HG02981 (cell line): ENCODE results near the gene LGALS9.

ENCODE experiments used
- ATAC-seq: cut with Tn5 transposase; IDR thresholded peaks from one replicate; pipeline ENCODE4 v1.9.1; 2021; ENCODE audit warnings: mild to moderate bottlenecking, moderate library complexity; ENCODE audit not compliant: unreplicated experiment

Gene LGALS9

GRCh38 chr17:27602721-27603420 is 28.1 kb upstream of the LGALS9 start:
- no peak for ATAC-seq

- ATAC-seq = no peak
Measured at GRCh38 chr17:27603421-27603770, 27.6 kb upstream of the LGALS9 start.

GRCh38 chr17:27603880-27604794 is 26.9 kb upstream of the LGALS9 start:
- no peak for ATAC-seq

- no peak for ATAC-seq
Measured at GRCh38 chr17:27605409-27605808, 25.6 kb upstream of the LGALS9 start.

- no peak for ATAC-seq
Measured at GRCh38 chr17:27607521-27608091, 23.4 kb upstream of the LGALS9 start.

GRCh38 chr17:27608328-27609230 is 22.4 kb upstream of the LGALS9 start:
- ATAC-seq = no peak

GRCh38 chr17:27609611-27610303 is 21.2 kb upstream of the LGALS9 start:
- ATAC-seq = no peak

GRCh38 chr17:27610304-27610677 is 20.7 kb upstream of the LGALS9 start:
- no peak for ATAC-seq

- ATAC-seq = no peak
Measured at GRCh38 chr17:27612160-27612770, 18.7 kb upstream of the LGALS9 start.

- ATAC-seq = no peak
Measured at GRCh38 chr17:27613433-27613832, 17.6 kb upstream of the LGALS9 start.

- ATAC-seq = no peak
Measured at GRCh38 chr17:27615121-27615520, 15.9 kb upstream of the LGALS9 start.

GRCh38 chr17:27616414-27616813 is 14.6 kb upstream of the LGALS9 start:
- ATAC-seq = no peak

GRCh38 chr17:27618417-27618816 is 12.6 kb upstream of the LGALS9 start:
- ATAC-seq = no peak

- ATAC-seq = no peak
Measured at GRCh38 chr17:27620721-27621120, 10.3 kb upstream of the LGALS9 start.

GRCh38 chr17:27621536-27621935 is 9.5 kb upstream of the LGALS9 start:
- ATAC-seq = no peak

- ATAC-seq = no peak
Measured at GRCh38 chr17:27621942-27622559, 8.9 kb upstream of the LGALS9 start.

- no peak for ATAC-seq
Measured at GRCh38 chr17:27622986-27623385, 8.0 kb upstream of the LGALS9 start.

- ATAC-seq = no peak
Measured at GRCh38 chr17:27623614-27624013, 7.4 kb upstream of the LGALS9 start.

GRCh38 chr17:27624539-27624938 is 6.4 kb upstream of the LGALS9 start:
- ATAC-seq = no peak
